Lower leg skin (tissue), 3 donors: ENCODE results near the gene CEP250.

ENCODE experiments used
- POLR2A ChIP-seq, 2 donors: fragments of 450-650 bp; IDR thresholded peaks; one replicate each; pipeline ENCODE4 v1.6.1; 2016 to 2017; ENCODE audit warnings: antibody characterized with exemption in 2 of 2, mild to moderate bottlenecking in 1 of 2, moderate library complexity in 1 of 2
- TF ChIP-seq, protein P1 (sequence below), 3 donors: fragments of 450-650 bp; IDR thresholded peaks; one replicate each; pipeline ENCODE4 v1.5.1; 2016; ENCODE audit warnings: antibody characterized with exemption in 3 of 3, mild to moderate bottlenecking in 3 of 3, moderate library complexity in 2 of 3

DNA sequence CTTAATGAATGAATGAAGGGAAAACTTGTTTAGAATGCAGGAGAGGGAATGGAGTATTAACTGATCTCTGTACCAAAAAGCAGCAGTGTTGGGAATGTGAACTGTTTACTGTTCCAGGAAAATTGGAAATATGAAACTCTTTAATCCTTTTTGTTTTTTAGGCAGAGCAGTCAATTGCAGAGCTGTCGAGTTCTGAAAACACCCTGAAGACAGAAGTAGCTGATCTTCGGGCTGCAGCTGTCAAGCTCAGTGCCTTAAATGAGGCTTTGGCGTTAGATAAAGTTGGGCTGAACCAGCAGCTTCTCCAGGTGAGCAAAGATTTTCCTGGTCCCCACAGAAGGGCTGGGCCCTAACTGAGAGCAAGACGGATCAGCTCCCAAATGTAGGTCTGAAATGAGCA is 20.9 kb downstream of the CEP250 start:
- no peak for TF ChIP-seq POLR2A (IDR thresholded peaks at IDR 0.05)
- TF ChIP-seq, protein P1, sequence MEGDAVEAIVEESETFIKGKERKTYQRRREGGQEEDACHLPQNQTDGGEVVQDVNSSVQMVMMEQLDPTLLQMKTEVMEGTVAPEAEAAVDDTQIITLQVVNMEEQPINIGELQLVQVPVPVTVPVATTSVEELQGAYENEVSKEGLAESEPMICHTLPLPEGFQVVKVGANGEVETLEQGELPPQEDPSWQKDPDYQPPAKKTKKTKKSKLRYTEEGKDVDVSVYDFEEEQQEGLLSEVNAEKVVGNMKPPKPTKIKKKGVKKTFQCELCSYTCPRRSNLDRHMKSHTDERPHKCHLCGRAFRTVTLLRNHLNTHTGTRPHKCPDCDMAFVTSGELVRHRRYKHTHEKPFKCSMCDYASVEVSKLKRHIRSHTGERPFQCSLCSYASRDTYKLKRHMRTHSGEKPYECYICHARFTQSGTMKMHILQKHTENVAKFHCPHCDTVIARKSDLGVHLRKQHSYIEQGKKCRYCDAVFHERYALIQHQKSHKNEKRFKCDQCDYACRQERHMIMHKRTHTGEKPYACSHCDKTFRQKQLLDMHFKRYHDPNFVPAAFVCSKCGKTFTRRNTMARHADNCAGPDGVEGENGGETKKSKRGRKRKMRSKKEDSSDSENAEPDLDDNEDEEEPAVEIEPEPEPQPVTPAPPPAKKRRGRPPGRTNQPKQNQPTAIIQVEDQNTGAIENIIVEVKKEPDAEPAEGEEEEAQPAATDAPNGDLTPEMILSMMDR (IDR thresholded peaks at IDR 0.05): no peak
